GM12878 (cell line): ENCODE data around the gene CLCN7. TPM values are rescaled to one million over a fixed set of nuclear protein-coding genes. Genes with fewer than 3 reads are reported as not detected.

ENCODE experiments used
- ATAC-seq: fragments of 200-7000 bp; cut with Tn5 transposase; 3 replicates; pipeline ENCODE4 v1.9.1; 2020; ENCODE audit warnings: mild to moderate bottlenecking, moderate library complexity
- BruUV-seq: library from RNA; stranded (reverse); fragments of 400-500 nt; replicated peaks from 2 replicates; lab custom pipeline; 2021; lab: Mats Ljungman, UMichigan
- CTCF ChIA-PET: fragments of 300-600 bp; sonication (Branson Sonifier 250); formaldehyde crosslinking; extraction: SDS; loops from one replicate; lab custom pipeline; 2021; ENCODE audit warnings: inconsistent platforms; lab: Yijun Ruan, JAX
- POLR2A ChIA-PET: fragments of 350-600 bp; formaldehyde crosslinking; extraction: SDS; loops from one replicate; lab custom pipeline; 2021; ENCODE audit warnings: inconsistent platforms; lab: Charles Lee
- RAD21 ChIA-PET: fragments of 300-600 bp; sonication (Branson Sonifier 250); formaldehyde crosslinking; loops from one replicate; lab custom pipeline; 2023; ENCODE audit warnings: antibody characterized with exemption; ENCODE audit not compliant: unreplicated experiment; lab: Charles Lee
- SMC1A ChIA-PET: fragments of 300-600 bp; sonication (Branson Sonifier 250); formaldehyde crosslinking; loops from one replicate; lab custom pipeline; 2023; ENCODE audit not compliant: unreplicated experiment, uncharacterized antibody; lab: Charles Lee
- DNase-seq: peaks from one replicate; pipeline ENCODE4 v3.0.0-alpha.2; 2011; ENCODE audit warnings: low read depth, low spot score
- FAIRE-seq: peaks from 3 replicates; lab custom pipeline; 2011; peaks lifted over from hg19 to GRCh38; lab: Jason Lieb, UNC
- H2AFZ ChIP-seq: 2 replicates; pipeline ENCODE4 v1.6.0; 2011; ENCODE audit warnings: low read depth, low read length, control low read depth; ENCODE audit not compliant: control insufficient read depth
- H3K27ac ChIP-seq: 2 replicates; pipeline ENCODE4 v1.5.1; 2011; ENCODE audit warnings: control low read depth; ENCODE audit not compliant: control insufficient read depth, insufficient read depth
- H3K27me3 ChIP-seq, 2 experiments: replicated peaks in 1 of 2; 2 replicates each; pipeline versions ENCODE4 v1.6.0 to v1.6.1; 2011; ENCODE audit warnings: low read length in 1 of 2; ENCODE audit not compliant: control insufficient read depth in 2 of 2, insufficient read depth in 2 of 2
- H3K36me3 ChIP-seq, 2 experiments: 2 replicates each; pipeline ENCODE4 v1.5.1; 2011; ENCODE audit warnings: low read length in 1 of 2; ENCODE audit not compliant: control insufficient read depth in 2 of 2, insufficient read depth in 2 of 2
- H3K4me1 ChIP-seq: 2 replicates; pipeline ENCODE4 v1.6.1; 2011; ENCODE audit warnings: mild to moderate bottlenecking, low read length, moderate library complexity, mixed read lengths; ENCODE audit not compliant: control insufficient read depth, insufficient read depth
- H3K4me2 ChIP-seq: 2 replicates; pipeline ENCODE4 v1.6.0; 2011; ENCODE audit warnings: control low read depth; ENCODE audit not compliant: control insufficient read depth, insufficient read depth
- H3K4me3 ChIP-seq: fragments of 200-600 bp; sonication (generic); 2 replicates; pipeline ENCODE4 v1.5.1; 2016
- H3K79me2 ChIP-seq: 2 replicates; pipeline ENCODE4 v1.6.0; 2011; ENCODE audit warnings: low read length; ENCODE audit not compliant: control insufficient read depth, insufficient read depth
- H3K9ac ChIP-seq: 2 replicates; pipeline ENCODE4 v1.8.0; 2011; ENCODE audit warnings: low read length, control low read depth, mixed read lengths; ENCODE audit not compliant: control insufficient read depth, insufficient read depth
- H3K9me3 ChIP-seq: replicated peaks from 3 replicates; pipeline ENCODE4 v1.5.1; 2011; ENCODE audit warnings: mild to moderate bottlenecking, low read length; ENCODE audit not compliant: control insufficient read depth, insufficient read depth
- H4K20me1 ChIP-seq: 2 replicates; pipeline ENCODE4 v1.6.0; 2011; ENCODE audit not compliant: control insufficient read depth, insufficient read depth
- CREM ChIP-seq: IDR thresholded peaks from 2 replicates; pipeline ENCODE4 v1.6.1; 2014; ENCODE audit warnings: antibody characterized with exemption, low read depth
- EGR1 ChIP-seq, 2 experiments: IDR thresholded peaks; 1 replicate in 1 of 2; 2 replicates in 1 of 2; pipeline ENCODE4 v1.6.1; 2011 to 2012; ENCODE audit warnings: low read depth in 2 of 2, low read length in 2 of 2, borderline replicate concordance in 1 of 2, mild to moderate bottlenecking in 1 of 2, moderate library complexity in 1 of 2
- HDGF ChIP-seq: fragments of 450-650 bp; IDR thresholded peaks from 2 replicates; pipeline ENCODE4 v1.6.1; 2016; ENCODE audit warnings: antibody characterized with exemption
- MYB ChIP-seq: fragments of 150-350 bp; IDR thresholded peaks from 2 replicates; pipeline ENCODE4 v1.6.1; 2014; ENCODE audit warnings: mild to moderate bottlenecking, low read depth, low read length, borderline replicate concordance
- NRF1 ChIP-seq: conservative IDR thresholded peaks from 2 replicates; pipeline ENCODE4 v1.6.1; 2011; ENCODE audit warnings: mild to moderate bottlenecking, low read depth, low read length, improper control_type of control experiment
- POLR2A ChIP-seq: IDR thresholded peaks from 2 replicates; pipeline ENCODE4 v1.6.1; 2011; ENCODE audit warnings: low read depth, mild to moderate bottlenecking, low read length
- RBBP5 ChIP-seq: fragments of 200-600 bp; sonication (generic); conservative IDR thresholded peaks from 2 replicates; pipeline ENCODE4 v1.6.1; 2016
- RUNX3 ChIP-seq: IDR thresholded peaks from 2 replicates; pipeline ENCODE4 v1.6.1; 2012; ENCODE audit warnings: low read length, inconsistent platforms
- SIX5 ChIP-seq: IDR thresholded peaks from 2 replicates; pipeline ENCODE4 v1.6.1; 2011; ENCODE audit warnings: mild to moderate bottlenecking, low read depth, low read length, moderate library complexity; ENCODE audit not compliant: severe bottlenecking
- TAF1 ChIP-seq: IDR thresholded peaks from 2 replicates; pipeline ENCODE4 v1.6.1; 2011; ENCODE audit warnings: mild to moderate bottlenecking, low read depth, low read length, borderline replicate concordance
- TARDBP ChIP-seq: IDR thresholded peaks from 2 replicates; pipeline ENCODE4 v1.6.1; 2016; ENCODE audit warnings: borderline replicate concordance
- ZBED1 ChIP-seq: IDR thresholded peaks from 2 replicates; pipeline ENCODE4 v1.6.1; 2016; ENCODE audit warnings: borderline replicate concordance
- ZNF622 ChIP-seq: fragments of 450-650 bp; IDR thresholded peaks from 2 replicates; pipeline ENCODE4 v1.6.1; 2017; ENCODE audit warnings: mild to moderate bottlenecking, inconsistent platforms
- WGBS: methylation state at CpG from one replicate; pipeline ENCODE4 v1.1.6; 2016; ENCODE audit warnings: low lambda C conversion rate; ENCODE audit not compliant: insufficient replicate concordance, insufficient coverage; ENCODE audit errors: missing lambda C conversion rate; 5-methylcytosine and 5-hydroxymethylcytosine counted together
- in situ Hi-C: fragments of 300-500 bp; cut with MboI; formaldehyde crosslinking; loops from 9 replicates; pipeline ENCODE4 v1.14.3; 2018; ENCODE audit warnings: mixed read lengths
- intact Hi-C: fragments of 100-400 bp; cut with micrococcal nuclease; formaldehyde crosslinking; loops from one replicate; pipeline ENCODE4 v1.14.2; 2022; ENCODE audit not compliant: unreplicated experiment
- polyA plus RNA-seq, 11 experiments: library from polyadenylated mRNA; depleted of rRNA in 4 of 11; unstranded in 6 of 11; stranded (reverse) in 5 of 11; fragments of >200 nt; fragmentation: Nextera tagmentation in 4 of 11; fragmentation: Illumina TruSeq in 1 of 11; extraction: Ambion mirVana in 4 of 11; extraction: Trizol in 1 of 11; gene quantifications; 1 replicate in 1 of 11; 2 replicates in 10 of 11; pipeline versions ENCODE4 v1.2.1 to v1.2.3, GENCODE V29; 2011 to 2016; ENCODE audit warnings: inconsistent platforms in 2 of 11, missing spikeins in 2 of 11, low read depth in 1 of 11
- total RNA-seq, 4 experiments: library from RNA; depleted of rRNA in 3 of 4; stranded (reverse); fragments of >200 nt in 3 of 4; fragmentation: Illumina TruSeq in 1 of 4; extraction: Trizol in 1 of 4; gene quantifications; 2 replicates each; pipeline versions ENCODE4 v1.2.1 to v1.2.3, GENCODE V29; 2013 to 2021
- TF ChIP-seq, protein P1 (sequence below): fragments of 450-650 bp; IDR thresholded peaks from 2 replicates; pipeline ENCODE4 v1.6.1; 2018; ENCODE audit warnings: mild to moderate bottlenecking, low read depth, moderate library complexity; ENCODE audit not compliant: partially characterized antibody
- TF ChIP-seq, protein P2 (sequence below): fragments of 450-650 bp; IDR thresholded peaks from 2 replicates; pipeline ENCODE4 v1.6.1; 2017; ENCODE audit warnings: mild to moderate bottlenecking
- TF ChIP-seq, protein P3 (sequence below): IDR thresholded peaks from 2 replicates; pipeline ENCODE4 v1.6.1; 2012; ENCODE audit warnings: low read depth, low read length, improper control_type of control experiment
- TF ChIP-seq, protein P4 (sequence below): IDR thresholded peaks from 2 replicates; pipeline ENCODE4 v1.6.1; 2012; ENCODE audit warnings: low read depth, low read length, improper control_type of control experiment

The CLCN7 gene
- total and polyA plus RNA-seq, 10 of the 15 experiments (the other 5 are each of a cell fraction or from before 2014, with no cell fraction given): 0.04 to 62.5 (median 19.9) TPM

DNA sequence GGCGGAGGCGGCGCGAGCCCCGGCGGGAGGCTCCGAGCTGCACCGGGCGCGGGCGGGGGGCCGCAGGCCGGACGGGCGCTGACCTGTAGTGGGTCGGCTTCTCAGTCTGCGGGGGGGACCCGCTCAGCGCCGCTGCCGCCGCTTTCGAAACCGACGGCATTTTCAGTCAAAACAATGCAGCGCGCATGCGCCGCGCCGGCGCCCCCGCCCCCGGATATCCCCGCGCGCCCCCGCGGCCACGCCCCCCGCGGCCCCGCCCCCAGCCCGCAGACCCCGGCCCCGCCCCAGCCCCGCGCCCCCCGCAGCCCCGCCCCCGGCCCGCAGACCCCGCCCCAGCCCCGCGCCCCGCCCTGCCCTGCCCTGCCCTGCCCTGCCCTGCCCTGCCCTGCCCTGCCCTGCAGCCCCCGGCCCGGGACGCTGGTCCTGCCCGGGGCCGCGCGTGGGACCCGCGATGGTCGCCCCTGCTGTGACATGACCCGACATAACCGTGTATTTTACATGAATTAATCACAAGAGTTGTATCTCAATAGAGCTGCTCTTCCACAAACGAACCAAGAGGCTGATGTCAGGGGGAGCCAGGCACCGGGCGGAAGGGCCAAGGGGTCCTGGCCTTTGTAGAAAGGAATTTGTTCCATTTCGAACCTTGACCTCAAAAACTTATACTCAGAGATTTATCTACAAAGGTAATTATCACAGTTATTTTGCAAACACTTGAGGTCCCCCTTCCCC, 60.1 kb downstream of the CLCN7 start, which contains the start of gene UNKL:
Gene UNKL, minus strand, starts transcription at position 173 of the 729 bp plus-strand sequence. Its CDS starts 13 bp downstream, at position 160.
- Histone ChIP-seq H3K4me1 (no peaks in the 10 kb centered on the region), H3K9ac (peak within 1 kb of the TSS; percentile 87), H3K27ac (peak within 1 kb of the TSS; percentile 76), H4K20me1 (no peaks in the 10 kb centered on the region; the same call in 1 of the 2 replicates), H3K4me2 (peak within 1 kb of the TSS; percentile 75), H3K27me3 (no peaks in the 10 kb centered on the region), H2AFZ (peak within 1 kb of the TSS; percentile 73), H3K79me2 (peaks cover 16% of the 10 kb centered on the region), H3K4me3 (peak within 1 kb of the TSS; percentile 98), H3K9me3 (no peaks in the 10 kb centered on the region), H3K36me3 (peaks cover 0 to 1% of the 10 kb centered on the region in 2 experiments; a peak in 2 of 4 replicates)
- DNase-seq: no peak
- ChIA-PET RAD21 (interaction anchor here (1.1 kb wide), 1 partner anchor 51 kb away, joined by 3 read pairs; no protein-coding TSS in a partner anchor), SMC1A (no interaction called here), POLR2A (no interaction called here), CTCF (no interaction called here)
- BruUV-seq: no TSS peak
- ATAC-seq: peak; percentile 60
- FAIRE-seq: no peak
- 11% methylated on average over 13 of the region's 72 CpGs for whole genome bisulfite sequencing
- in situ Hi-C loops: no loop called here
- intact Hi-C loops: no loop called here
- TF ChIP-seq NRF1 (peak; percentile 46), TARDBP (no peak), HDGF (no peak), SIX5 (no peak), CREM (no peak), TAF1 (peak; percentile 48; the same call in 1 of the 2 replicates), RUNX3 (no peak), RBBP5 (no peak), POLR2A (peak; percentile 60; the same call in 1 of the 2 replicates), ZNF622 (no peak), MYB (no peak), EGR1 (IDR thresholded peaks at IDR 0.05; ENCODE audit: borderline replicate concordance in 1 of 2, low read depth in 2 of 2, low read length in 2 of 2) (peak in 1 of 2 experiments; percentile 86; a peak in 2 of 3 replicates), ZBED1 (no peak)
- TF ChIP-seq, protein P1, sequence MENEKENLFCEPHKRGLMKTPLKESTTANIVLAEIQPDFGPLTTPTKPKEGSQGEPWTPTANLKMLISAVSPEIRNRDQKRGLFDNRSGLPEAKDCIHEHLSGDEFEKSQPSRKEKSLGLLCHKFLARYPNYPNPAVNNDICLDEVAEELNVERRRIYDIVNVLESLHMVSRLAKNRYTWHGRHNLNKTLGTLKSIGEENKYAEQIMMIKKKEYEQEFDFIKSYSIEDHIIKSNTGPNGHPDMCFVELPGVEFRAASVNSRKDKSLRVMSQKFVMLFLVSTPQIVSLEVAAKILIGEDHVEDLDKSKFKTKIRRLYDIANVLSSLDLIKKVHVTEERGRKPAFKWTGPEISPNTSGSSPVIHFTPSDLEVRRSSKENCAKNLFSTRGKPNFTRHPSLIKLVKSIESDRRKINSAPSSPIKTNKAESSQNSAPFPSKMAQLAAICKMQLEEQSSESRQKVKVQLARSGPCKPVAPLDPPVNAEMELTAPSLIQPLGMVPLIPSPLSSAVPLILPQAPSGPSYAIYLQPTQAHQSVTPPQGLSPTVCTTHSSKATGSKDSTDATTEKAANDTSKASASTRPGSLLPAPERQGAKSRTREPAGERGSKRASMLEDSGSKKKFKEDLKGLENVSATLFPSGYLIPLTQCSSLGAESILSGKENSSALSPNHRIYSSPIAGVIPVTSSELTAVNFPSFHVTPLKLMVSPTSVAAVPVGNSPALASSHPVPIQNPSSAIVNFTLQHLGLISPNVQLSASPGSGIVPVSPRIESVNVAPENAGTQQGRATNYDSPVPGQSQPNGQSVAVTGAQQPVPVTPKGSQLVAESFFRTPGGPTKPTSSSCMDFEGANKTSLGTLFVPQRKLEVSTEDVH: no peak
- TF ChIP-seq, protein P2, sequence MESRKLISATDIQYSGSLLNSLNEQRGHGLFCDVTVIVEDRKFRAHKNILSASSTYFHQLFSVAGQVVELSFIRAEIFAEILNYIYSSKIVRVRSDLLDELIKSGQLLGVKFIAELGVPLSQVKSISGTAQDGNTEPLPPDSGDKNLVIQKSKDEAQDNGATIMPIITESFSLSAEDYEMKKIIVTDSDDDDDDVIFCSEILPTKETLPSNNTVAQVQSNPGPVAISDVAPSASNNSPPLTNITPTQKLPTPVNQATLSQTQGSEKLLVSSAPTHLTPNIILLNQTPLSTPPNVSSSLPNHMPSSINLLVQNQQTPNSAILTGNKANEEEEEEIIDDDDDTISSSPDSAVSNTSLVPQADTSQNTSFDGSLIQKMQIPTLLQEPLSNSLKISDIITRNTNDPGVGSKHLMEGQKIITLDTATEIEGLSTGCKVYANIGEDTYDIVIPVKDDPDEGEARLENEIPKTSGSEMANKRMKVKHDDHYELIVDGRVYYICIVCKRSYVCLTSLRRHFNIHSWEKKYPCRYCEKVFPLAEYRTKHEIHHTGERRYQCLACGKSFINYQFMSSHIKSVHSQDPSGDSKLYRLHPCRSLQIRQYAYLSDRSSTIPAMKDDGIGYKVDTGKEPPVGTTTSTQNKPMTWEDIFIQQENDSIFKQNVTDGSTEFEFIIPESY: no peak
- TF ChIP-seq, protein P3, sequence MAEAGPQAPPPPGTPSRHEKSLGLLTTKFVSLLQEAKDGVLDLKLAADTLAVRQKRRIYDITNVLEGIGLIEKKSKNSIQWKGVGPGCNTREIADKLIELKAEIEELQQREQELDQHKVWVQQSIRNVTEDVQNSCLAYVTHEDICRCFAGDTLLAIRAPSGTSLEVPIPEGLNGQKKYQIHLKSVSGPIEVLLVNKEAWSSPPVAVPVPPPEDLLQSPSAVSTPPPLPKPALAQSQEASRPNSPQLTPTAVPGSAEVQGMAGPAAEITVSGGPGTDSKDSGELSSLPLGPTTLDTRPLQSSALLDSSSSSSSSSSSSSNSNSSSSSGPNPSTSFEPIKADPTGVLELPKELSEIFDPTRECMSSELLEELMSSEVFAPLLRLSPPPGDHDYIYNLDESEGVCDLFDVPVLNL: no peak
- TF ChIP-seq, protein P4, sequence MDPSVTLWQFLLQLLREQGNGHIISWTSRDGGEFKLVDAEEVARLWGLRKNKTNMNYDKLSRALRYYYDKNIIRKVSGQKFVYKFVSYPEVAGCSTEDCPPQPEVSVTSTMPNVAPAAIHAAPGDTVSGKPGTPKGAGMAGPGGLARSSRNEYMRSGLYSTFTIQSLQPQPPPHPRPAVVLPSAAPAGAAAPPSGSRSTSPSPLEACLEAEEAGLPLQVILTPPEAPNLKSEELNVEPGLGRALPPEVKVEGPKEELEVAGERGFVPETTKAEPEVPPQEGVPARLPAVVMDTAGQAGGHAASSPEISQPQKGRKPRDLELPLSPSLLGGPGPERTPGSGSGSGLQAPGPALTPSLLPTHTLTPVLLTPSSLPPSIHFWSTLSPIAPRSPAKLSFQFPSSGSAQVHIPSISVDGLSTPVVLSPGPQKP: no peak
